Trophoblast cell (in vitro differentiated cells and primary cell): ENCODE results near the gene PHETA1.
"Not testable (repeated sequence)": the region's sequence is repeated elsewhere in the genome, so short reads cannot be mapped to it uniquely, and the experiment has no call there.

Experiments used
- DNase-seq, 2 donors: peaks; one replicate each; pipeline ENCODE4 v3.0.0-alpha.2; 2016
- H2AFZ ChIP-seq: 2 replicates; pipeline ENCODE4 v1.6.1; 2013; ENCODE audit warnings: low read length, moderate library complexity, mild to moderate bottlenecking; ENCODE audit not compliant: insufficient read depth, poor library complexity
- H2AK5ac ChIP-seq: 2 replicates; pipeline ENCODE4 v1.6.1; 2013; ENCODE audit warnings: mild to moderate bottlenecking, low read length
- H2BK120ac ChIP-seq: 2 replicates; pipeline ENCODE4 v1.6.1; 2013; ENCODE audit warnings: low read length, mild to moderate bottlenecking, moderate library complexity; ENCODE audit not compliant: insufficient read depth, poor library complexity
- H2BK12ac ChIP-seq: 2 replicates; pipeline ENCODE4 v1.6.1; 2013; ENCODE audit warnings: mild to moderate bottlenecking, low read length, moderate library complexity
- H2BK5ac ChIP-seq: 2 replicates; pipeline ENCODE4 v1.6.1; 2013; ENCODE audit warnings: low read length, low read depth, moderate library complexity, mild to moderate bottlenecking; ENCODE audit not compliant: poor library complexity
- H3K14ac ChIP-seq: 2 replicates; pipeline ENCODE4 v1.6.1; 2013; ENCODE audit warnings: mild to moderate bottlenecking, low read length
- H3K18ac ChIP-seq: 2 replicates; pipeline ENCODE4 v1.6.1; 2013; ENCODE audit warnings: mild to moderate bottlenecking, low read length
- H3K23ac ChIP-seq: 2 replicates; pipeline ENCODE4 v1.6.1; 2013; ENCODE audit warnings: low read length
- H3K27ac ChIP-seq: 2 replicates; pipeline ENCODE4 v1.5.1; 2013; ENCODE audit warnings: low read depth, mild to moderate bottlenecking, inconsistent platforms, low read length, moderate library complexity
- H3K27me3 ChIP-seq: 2 replicates; pipeline ENCODE4 v1.6.1; 2013; ENCODE audit warnings: inconsistent platforms, mild to moderate bottlenecking, low read length, moderate library complexity; ENCODE audit not compliant: insufficient read depth
- H3K36me3 ChIP-seq, 2 experiments: 1 replicate in 1 of 2; 2 replicates in 1 of 2; pipeline ENCODE4 v1.6.1; 2013; ENCODE audit warnings: low read length in 2 of 2, mild to moderate bottlenecking in 2 of 2, moderate library complexity in 1 of 2; ENCODE audit not compliant: insufficient read depth in 2 of 2, control insufficient read depth in 1 of 2
- H3K4ac ChIP-seq: 2 replicates; pipeline ENCODE4 v1.6.1; 2013; ENCODE audit warnings: low read depth, mild to moderate bottlenecking, low read length, moderate library complexity
- H3K4me1 ChIP-seq, 2 experiments: 1 replicate in 1 of 2; 2 replicates in 1 of 2; pipeline ENCODE4 v1.6.1; 2013; ENCODE audit warnings: low read length in 2 of 2, mild to moderate bottlenecking in 2 of 2, moderate library complexity in 1 of 2; ENCODE audit not compliant: insufficient read depth in 2 of 2, control insufficient read depth in 1 of 2
- H3K4me2 ChIP-seq: 2 replicates; pipeline ENCODE4 v1.6.1; 2013; ENCODE audit warnings: inconsistent platforms, mild to moderate bottlenecking, low read length, moderate library complexity
- H3K4me3 ChIP-seq: 2 replicates; pipeline ENCODE4 v1.5.1; 2013; ENCODE audit warnings: mild to moderate bottlenecking, low read depth, low read length, inconsistent platforms
- H3K79me1 ChIP-seq: one replicate; pipeline ENCODE4 v1.6.1; 2013; ENCODE audit warnings: low read length
- H3K79me2 ChIP-seq: 2 replicates; pipeline ENCODE4 v1.6.1; 2013; ENCODE audit warnings: low read length, mild to moderate bottlenecking; ENCODE audit not compliant: control insufficient read depth, insufficient read depth, poor library complexity
- H3K9ac ChIP-seq: 2 replicates; pipeline ENCODE4 v1.6.1; 2013; ENCODE audit warnings: mild to moderate bottlenecking, low read length
- H3K9me3 ChIP-seq: 2 replicates; pipeline ENCODE4 v1.6.1; 2013; ENCODE audit warnings: low read depth, mild to moderate bottlenecking, control low read depth, inconsistent platforms, low read length; ENCODE audit not compliant: insufficient read depth
- H4K12ac ChIP-seq: 2 replicates; pipeline ENCODE4 v1.6.1; 2013; ENCODE audit warnings: low read depth, mild to moderate bottlenecking, low read length, moderate library complexity
- H4K8ac ChIP-seq: 2 replicates; pipeline ENCODE4 v1.6.1; 2013; ENCODE audit warnings: low read depth, mild to moderate bottlenecking, low read length, moderate library complexity
- H4K91ac ChIP-seq: one replicate; pipeline ENCODE4 v1.6.1; 2013; ENCODE audit warnings: low read depth, mild to moderate bottlenecking, low read length, moderate library complexity
- WGBS: extraction: QIAGEN DNeasy Blood & Tissue Kit; methylation state at CpG from one replicate; pipeline ENCODE4 v1.1.7; 2013; ENCODE audit warnings: missing lambda C conversion rate; ENCODE audit not compliant: insufficient read length, insufficient coverage; ENCODE audit errors: extremely low coverage; 5-methylcytosine and 5-hydroxymethylcytosine counted together

PHETA1 gene

GRCh38 chr12:111396271-111396670 lies 27.4 kb upstream of the PHETA1 start:
- not testable (repeated sequence) for H3K4ac ChIP-seq, H3K79me2 ChIP-seq, H2BK120ac ChIP-seq, H4K12ac ChIP-seq, DNase-seq, H2BK5ac ChIP-seq, H3K36me3 ChIP-seq, H3K4me1 ChIP-seq, H3K9ac ChIP-seq, H3K18ac ChIP-seq, H4K8ac ChIP-seq, H2AK5ac ChIP-seq, H2AFZ ChIP-seq, H3K14ac ChIP-seq, H3K4me3 ChIP-seq, H3K79me1 ChIP-seq, H3K23ac ChIP-seq, H3K27ac ChIP-seq, H3K4me2 ChIP-seq, H4K91ac ChIP-seq, H2BK12ac ChIP-seq, H3K27me3 ChIP-seq, H3K9me3 ChIP-seq
- no CpG with 5 or more reads among the region's 7 CpGs for WGBS

- no peaks in the 10 kb centered on the region for H3K27me3 ChIP-seq
- H3K4me3 ChIP-seq, result no peak overlapping the region
- no peak for DNase-seq
- no peak overlapping the region for H3K4ac ChIP-seq
- no peak overlapping the region for H3K9ac ChIP-seq
- H4K8ac ChIP-seq, result no peak overlapping the region
- no peak overlapping the region for H2BK12ac ChIP-seq
- no peak overlapping the region for H3K4me2 ChIP-seq
- H3K9me3 ChIP-seq, result no peaks in the 10 kb centered on the region
- no peaks in the 10 kb centered on the region for H3K79me2 ChIP-seq
- H3K14ac ChIP-seq, result no peak overlapping the region
- H2AFZ ChIP-seq, result no peak overlapping the region
- H2BK120ac ChIP-seq, result no peak overlapping the region
- peaks cover 0 to 5% of the 10 kb centered on the region in 2 experiments for H3K4me1 ChIP-seq
- H3K23ac ChIP-seq, result no peak overlapping the region
- no peaks in the 10 kb centered on the region for H3K36me3 ChIP-seq
- no peak overlapping the region for H2BK5ac ChIP-seq
- H3K79me1 ChIP-seq, result no peaks in the 10 kb centered on the region
- H4K12ac ChIP-seq, result no peak overlapping the region
- H4K91ac ChIP-seq, result no peak overlapping the region
- no CpG with 5 or more reads among the region's 8 CpGs for WGBS
- no peak overlapping the region for H3K27ac ChIP-seq
- no peak overlapping the region for H3K18ac ChIP-seq
- H2AK5ac ChIP-seq, result no peak overlapping the region
Observed at GRCh38 chr12:111395336-111396187, 26.7 kb upstream of the PHETA1 start.

GRCh38 chr12:111394480-111394879 lies 25.6 kb upstream of the PHETA1 start:
- Histone ChIP-seq H3K9ac (no peak overlapping the region), H4K91ac (no peak overlapping the region), H3K4ac (no peak overlapping the region), H2BK5ac (no peak overlapping the region), H2BK120ac (no peak overlapping the region), H3K36me3 (no peaks in the 10 kb centered on the region), H2BK12ac (no peak overlapping the region), H3K23ac (no peak overlapping the region), H4K12ac (no peak overlapping the region), H3K4me1 (peaks cover 0 to 5% of the 10 kb centered on the region in 2 experiments), H3K9me3 (no peaks in the 10 kb centered on the region), H3K4me2 (no peak overlapping the region), H3K4me3 (no peak overlapping the region), H3K27me3 (no peaks in the 10 kb centered on the region), H3K18ac (no peak overlapping the region), H2AK5ac (no peak overlapping the region), H3K79me1 (no peaks in the 10 kb centered on the region), H3K27ac (no peak overlapping the region), H2AFZ (no peak overlapping the region), H3K79me2 (no peaks in the 10 kb centered on the region), H4K8ac (no peak overlapping the region), H3K14ac (no peak overlapping the region)
- no CpG with 5 or more reads among the region's 8 CpGs for WGBS
- no peak for DNase-seq

- Histone ChIP-seq H2BK120ac (no peak overlapping the region), H3K79me2 (no peaks in the 10 kb centered on the region), H2AK5ac (no peak overlapping the region), H3K18ac (no peak overlapping the region), H3K4me1 (peaks cover 0 to 5% of the 10 kb centered on the region in 2 experiments), H3K4me3 (no peak overlapping the region), H3K23ac (no peak overlapping the region), H3K4me2 (no peak overlapping the region), H2AFZ (no peak overlapping the region), H3K14ac (no peak overlapping the region), H4K8ac (no peak overlapping the region), H3K9me3 (no peaks in the 10 kb centered on the region), H3K9ac (no peak overlapping the region), H3K4ac (no peak overlapping the region), H2BK5ac (no peak overlapping the region), H4K12ac (no peak overlapping the region), H4K91ac (no peak overlapping the region), H3K79me1 (no peaks in the 10 kb centered on the region), H3K36me3 (no peaks in the 10 kb centered on the region), H3K27ac (no peak overlapping the region), H3K27me3 (no peaks in the 10 kb centered on the region), H2BK12ac (no peak overlapping the region)
- WGBS, result no CpG with 5 or more reads among the region's 8 CpGs
- DNase-seq, result peak; percentile 42
Observed at GRCh38 chr12:111393700-111394300, 24.9 kb upstream of the PHETA1 start.
